CD4-positive, CD25-positive, alpha-beta regulatory T cell (primary cell): ENCODE measurements around the gene ZSCAN30. TPM values are rescaled to one million over a fixed set of nuclear protein-coding genes. Genes with fewer than 3 reads are reported as not detected.

Source experiments
- ATAC-seq, 2 donors: fragments of 150-1000 bp; cut with Tn5 transposase; one replicate each; pipeline ENCODE4 v1.10.0; 2021; ENCODE audit warnings: low read depth in 2 of 2, moderate number of reproducible peaks in 2 of 2, moderate library complexity in 1 of 2
- DNase-seq, 3 donors: peaks; one replicate each; pipeline versions ENCODE4 v3.0.0 to v3.0.0-alpha.2; 2012 to 2022; ENCODE audit warnings: mixed read lengths in 1 of 3
- H3K27ac ChIP-seq: one replicate; pipeline ENCODE4 v1.7.0; 2013; ENCODE audit warnings: mild to moderate bottlenecking, low read length; ENCODE audit not compliant: insufficient read depth, poor library complexity, severe bottlenecking
- H3K27me3 ChIP-seq: one replicate; pipeline ENCODE4 v1.7.0; 2013; ENCODE audit warnings: low read length; ENCODE audit not compliant: control insufficient read depth, insufficient read depth
- H3K36me3 ChIP-seq: one replicate; pipeline ENCODE4 v1.7.0; 2013; ENCODE audit warnings: mild to moderate bottlenecking, low read length, moderate library complexity; ENCODE audit not compliant: control insufficient read depth, insufficient read depth
- H3K4me1 ChIP-seq: 2 replicates; pipeline ENCODE4 v1.7.0; 2013; ENCODE audit warnings: mild to moderate bottlenecking, low read length; ENCODE audit not compliant: insufficient read depth, control insufficient read depth, poor library complexity, severe bottlenecking
- H3K4me3 ChIP-seq: one replicate; pipeline ENCODE4 v1.7.0; 2013; ENCODE audit warnings: low read depth, mild to moderate bottlenecking, low read length, moderate library complexity
- H3K9me3 ChIP-seq, 2 experiments: 1 replicate in 1 of 2; 2 replicates in 1 of 2; pipeline ENCODE4 v1.7.0; 2013; ENCODE audit warnings: low read length in 2 of 2, mild to moderate bottlenecking in 1 of 2, moderate library complexity in 1 of 2; ENCODE audit not compliant: control insufficient read depth in 2 of 2
- H3K27ac Mint-ChIP-seq, 3 donors: one replicate each; pipeline ENCODE4 v1.8.0; 2020 to 2022; ENCODE audit warnings: mild to moderate bottlenecking in 3 of 3, mixed read lengths in 3 of 3, moderate library complexity in 2 of 3
- H3K27me3 Mint-ChIP-seq: one replicate; pipeline ENCODE4 v1.8.0; 2022; ENCODE audit warnings: mild to moderate bottlenecking, mixed read lengths
- H3K36me3 Mint-ChIP-seq: one replicate; pipeline ENCODE4 v1.8.0; 2020; ENCODE audit warnings: mixed read lengths
- H3K4me1 Mint-ChIP-seq, 4 donors: one replicate each; pipeline ENCODE4 v1.8.0; 2020 to 2022; ENCODE audit warnings: mixed read lengths in 4 of 4, mild to moderate bottlenecking in 1 of 4
- H3K4me3 Mint-ChIP-seq, 4 donors: one replicate each; pipeline ENCODE4 v1.8.0; 2020 to 2022; ENCODE audit warnings: mild to moderate bottlenecking in 4 of 4, mixed read lengths in 4 of 4, moderate library complexity in 3 of 4
- H3K9me3 Mint-ChIP-seq, 7 donors: one replicate each; pipeline ENCODE4 v1.8.0; 2020 to 2022; ENCODE audit warnings: mixed read lengths in 7 of 7, mild to moderate bottlenecking in 3 of 7, moderate library complexity in 2 of 7
- polyA plus RNA-seq, 4 donors: library from polyadenylated mRNA; unstranded; fragments of 300-500 nt; fragmentation: Illumina TruSeq; gene quantifications; one replicate each; pipeline ENCODE4 v1.2.3, GENCODE V29; 2021
- total RNA-seq: library from RNA; stranded (reverse); gene quantifications from one replicate; pipeline ENCODE4 v1.2.3, GENCODE V29; 2022

Gene ZSCAN30
- total and polyA plus RNA-seq, 5 donors from 2014 or later = 2.0 to 11.5 (median 4.7) TPM

GRCh38 chr18:35291166-35291565 lies 1.1 kb upstream of the ZSCAN30 start:
- Mint-ChIP-seq H3K4me1 (peaks cover 25 to 81% (median 63%) of the 10 kb centered on the region in 4 donors), H3K9me3 (peaks cover 0 to 9% (median 0%) of the 10 kb centered on the region in 7 donors), H3K27me3 (peaks cover 4% of the 10 kb centered on the region), H3K36me3 (peaks cover 45% of the 10 kb centered on the region), H3K27ac (peak overlapping the region; percentile 96 to 100 (median 98)), H3K4me3 (peak overlapping the region; percentile 97 to 99 (median 98))
- Histone ChIP-seq H3K27ac (peak overlapping the region; percentile 48), H3K27me3 (no peaks in the 10 kb centered on the region), H3K9me3 (peaks cover 0 to 4% of the 10 kb centered on the region in 2 experiments), H3K4me1 (peaks cover 26% of the 10 kb centered on the region), H3K4me3 (peak overlapping the region; percentile 99), H3K36me3 (peaks cover 28% of the 10 kb centered on the region)
- no peak for DNase-seq
- no peak for ATAC-seq

GRCh38 chr18:35289727-35290093 lies 319 bp downstream of the ZSCAN30 start:
- peak overlapping the region; percentile 99 for H3K4me3 ChIP-seq
- Mint-ChIP-seq H3K36me3 (peaks cover 37% of the 10 kb centered on the region), H3K27ac (peak overlapping the region; percentile 96 to 100 (median 98)), H3K4me1 (peaks cover 21 to 70% (median 57%) of the 10 kb centered on the region in 4 donors), H3K9me3 (peaks cover 0 to 10% (median 3%) of the 10 kb centered on the region in 7 donors), H3K27me3 (peaks cover 4% of the 10 kb centered on the region), H3K4me3 (peak overlapping the region; percentile 97 to 99 (median 98))
- DNase-seq (peak in 1 of 3 donors; percentile 9), ATAC-seq (peak; percentile 7 to 33)
- H3K27ac ChIP-seq = peak overlapping the region; percentile 77
- H3K27me3 ChIP-seq = no peaks in the 10 kb centered on the region
- peaks cover 15% of the 10 kb centered on the region for H3K36me3 ChIP-seq
- peaks cover 26% of the 10 kb centered on the region for H3K4me1 ChIP-seq
- peaks cover 4% of the 10 kb centered on the region in 2 experiments for H3K9me3 ChIP-seq

GRCh38 chr18:35289293-35289692 lies 736 bp downstream of the ZSCAN30 start:
- Histone ChIP-seq H3K27ac (peak overlapping the region; percentile 77), H3K27me3 (no peaks in the 10 kb centered on the region), H3K36me3 (peaks cover 15% of the 10 kb centered on the region), H3K4me3 (peak overlapping the region; percentile 99), H3K4me1 (peaks cover 26% of the 10 kb centered on the region), H3K9me3 (peaks cover 4% of the 10 kb centered on the region in 2 experiments)
- DNase-seq (peak in 1 of 3 donors; percentile 20), ATAC-seq (no peak)
- Mint-ChIP-seq H3K36me3 (peaks cover 34% of the 10 kb centered on the region), H3K9me3 (peaks cover 0 to 10% (median 3%) of the 10 kb centered on the region in 7 donors), H3K27ac (peak overlapping the region; percentile 96 to 100 (median 98)), H3K4me3 (peak overlapping the region; percentile 97 to 99 (median 98)), H3K4me1 (peaks cover 21 to 70% (median 53%) of the 10 kb centered on the region in 4 donors), H3K27me3 (peaks cover 4% of the 10 kb centered on the region)

DNA sequence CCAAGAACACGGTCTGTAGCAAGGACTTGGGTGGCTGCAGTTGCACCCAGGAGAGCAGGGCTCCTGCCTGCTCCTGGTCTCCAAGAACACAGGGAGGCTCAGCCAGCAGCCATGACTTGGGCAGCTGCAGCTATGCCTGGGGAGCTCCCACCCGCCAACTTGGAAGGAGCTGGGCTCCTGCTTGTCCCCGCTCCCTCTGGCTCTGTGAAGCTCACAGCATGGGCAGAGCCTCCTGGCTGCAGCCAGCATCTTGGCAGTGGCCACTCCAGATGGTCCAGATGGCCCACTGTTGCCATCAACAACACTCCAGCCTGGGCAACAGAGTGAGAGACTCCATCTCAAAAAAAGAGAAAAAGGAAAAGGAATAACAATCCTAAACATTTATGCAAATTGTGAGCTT lies 5.2 kb downstream of the ZSCAN30 start:
- no peak for DNase-seq
- H3K27me3 ChIP-seq = no peaks in the 10 kb centered on the region
- H3K4me1 ChIP-seq = peaks cover 7% of the 10 kb centered on the region
- peaks cover 9 to 27% (median 23%) of the 10 kb centered on the region in 4 donors for H3K4me1 Mint-ChIP-seq
- peaks cover 9% of the 10 kb centered on the region for H3K36me3 ChIP-seq
- H3K9me3 Mint-ChIP-seq = peaks cover 2 to 10% (median 5%) of the 10 kb centered on the region in 7 donors
- no peak overlapping the region for H3K4me3 Mint-ChIP-seq
- H3K36me3 Mint-ChIP-seq = peaks cover 21% of the 10 kb centered on the region
- no peak overlapping the region for H3K4me3 ChIP-seq
- ATAC-seq = no peak
- H3K9me3 ChIP-seq = peaks cover 4% of the 10 kb centered on the region in 2 experiments
- no peaks in the 10 kb centered on the region for H3K27me3 Mint-ChIP-seq
- H3K27ac Mint-ChIP-seq = no peak overlapping the region
- no peak overlapping the region for H3K27ac ChIP-seq

DNA sequence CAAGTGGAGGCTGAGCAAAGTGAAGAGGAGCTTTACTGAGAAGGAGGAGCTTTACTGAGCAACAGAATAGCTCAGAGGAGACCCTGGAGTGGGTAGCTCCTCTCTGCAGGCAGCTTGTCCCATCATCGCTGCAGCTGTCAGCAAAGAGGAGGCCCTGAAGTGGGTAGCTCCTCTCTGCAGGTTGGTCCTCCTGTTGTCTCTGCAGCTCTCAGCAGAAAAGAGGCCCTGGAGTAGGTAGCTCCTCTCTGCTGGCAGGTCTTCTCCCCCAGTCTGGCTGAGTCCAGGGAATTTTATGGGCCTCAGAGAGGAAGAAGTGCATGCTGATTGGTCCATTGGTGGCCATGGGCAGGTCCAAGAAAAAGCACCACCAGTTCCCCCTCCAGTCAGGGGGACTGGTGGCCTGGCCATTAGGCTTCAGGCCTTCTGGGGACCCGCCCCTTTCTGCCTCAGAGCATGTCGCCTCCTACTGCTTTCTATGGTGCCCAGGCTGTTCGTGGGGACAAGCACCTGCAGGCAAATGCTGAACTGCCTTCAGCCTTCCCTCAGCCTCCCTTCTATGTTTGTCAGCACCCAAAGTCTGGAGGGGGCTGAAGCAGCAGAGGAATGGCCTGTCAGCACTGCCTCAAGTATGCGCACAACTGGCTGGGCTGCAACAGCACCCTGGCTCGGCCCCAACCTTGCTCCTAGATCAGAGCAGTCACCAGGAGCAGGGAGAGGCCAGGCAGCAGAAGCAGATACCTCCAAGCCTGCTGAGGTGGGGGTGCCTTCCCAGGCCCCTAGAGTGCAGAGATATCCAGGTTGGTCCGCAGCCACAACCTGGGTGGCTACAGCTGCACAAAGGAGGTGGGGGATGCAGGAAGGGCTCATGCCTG lies 5.9 kb downstream of the ZSCAN30 start:
- ATAC-seq (no peak), DNase-seq (no peak)
- peaks cover 21% of the 10 kb centered on the region for H3K36me3 Mint-ChIP-seq
- Histone ChIP-seq H3K27me3 (no peaks in the 10 kb centered on the region), H3K36me3 (peaks cover 9% of the 10 kb centered on the region), H3K27ac (no peak overlapping the region), H3K4me1 (peaks cover 2% of the 10 kb centered on the region), H3K9me3 (peaks cover 7 to 8% of the 10 kb centered on the region in 2 experiments), H3K4me3 (no peak overlapping the region)
- H3K27ac Mint-ChIP-seq = no peak overlapping the region
- no peak overlapping the region for H3K4me3 Mint-ChIP-seq
- H3K4me1 Mint-ChIP-seq = peaks cover 9 to 22% (median 19%) of the 10 kb centered on the region in 4 donors
- no peaks in the 10 kb centered on the region for H3K27me3 Mint-ChIP-seq
- peaks cover 2 to 12% (median 5%) of the 10 kb centered on the region in 7 donors for H3K9me3 Mint-ChIP-seq

- Mint-ChIP-seq H3K27me3 (no peaks in the 10 kb centered on the region), H3K36me3 (peaks cover 21% of the 10 kb centered on the region)
- no peaks in the 10 kb centered on the region for H3K27me3 ChIP-seq
Observed at GRCh38 chr18:35282353-35282752, 7.7 kb downstream of the ZSCAN30 start.

GRCh38 chr18:35278969-35279368 lies 11.1 kb downstream of the ZSCAN30 start:
- Mint-ChIP-seq H3K27me3 (no peaks in the 10 kb centered on the region), H3K9me3 (peaks cover 0 to 14% (median 4%) of the 10 kb centered on the region in 7 donors), H3K27ac (peak overlapping the region; percentile 43 to 49 (median 46)), H3K4me3 (peak overlapping the region in 2 of 4 donors; percentile 2 to 63), H3K36me3 (peaks cover 14% of the 10 kb centered on the region), H3K4me1 (peaks cover 10 to 24% (median 19%) of the 10 kb centered on the region in 4 donors)
- Histone ChIP-seq H3K4me3 (no peak overlapping the region), H3K27ac (no peak overlapping the region), H3K27me3 (no peaks in the 10 kb centered on the region), H3K4me1 (no peaks in the 10 kb centered on the region), H3K9me3 (peaks cover 8 to 10% of the 10 kb centered on the region in 2 experiments), H3K36me3 (peaks cover 8% of the 10 kb centered on the region)
- no peak for DNase-seq
- ATAC-seq = no peak

More at GRCh38 chr18:35282353-35282752, 7.7 kb downstream of the ZSCAN30 start:
- no peak overlapping the region for H3K4me3 ChIP-seq
- Mint-ChIP-seq H3K4me3 (no peak overlapping the region), H3K9me3 (peaks cover 4 to 17% (median 6%) of the 10 kb centered on the region in 7 donors), H3K4me1 (peaks cover 9 to 23% (median 18%) of the 10 kb centered on the region in 4 donors), H3K27ac (no peak overlapping the region)
- H3K36me3 ChIP-seq = peaks cover 9% of the 10 kb centered on the region
- ATAC-seq (no peak), DNase-seq (no peak)
- no peak overlapping the region for H3K27ac ChIP-seq
- H3K4me1 ChIP-seq = no peaks in the 10 kb centered on the region
- peaks cover 12 to 14% of the 10 kb centered on the region in 2 experiments for H3K9me3 ChIP-seq
